Measurements from ENCODE around the gene PUDP. TPM values are rescaled to one million over a fixed set of nuclear protein-coding genes. Genes with fewer than 3 reads are reported as not detected.

Gene PUDP
- total RNA-seq, 1 experiment from 2014 or later: 16.1 TPM

GRCh38 chrX:7134981-7135380, 13.0 kb downstream of the PUDP start:
- intact Hi-C loops (cut with micrococcal nuclease): no loop called here
- Mint-ChIP-seq H3K4me1 (ENCODE audit: insufficient read depth, unreplicated experiment) (peaks cover 22% of the 10 kb centered on the region), H3K36me3 (ENCODE audit: insufficient read depth, unreplicated experiment) (no peaks in the 10 kb centered on the region), H3K9me3 (ENCODE audit: unreplicated experiment) (no peaks in the 10 kb centered on the region), H3K27me3 (ENCODE audit: insufficient read depth, unreplicated experiment) (no peaks in the 10 kb centered on the region), H3K27ac (ENCODE audit: low read depth, unreplicated experiment) (no peak overlapping the region), H3K4me3 (ENCODE audit: unreplicated experiment) (no peak overlapping the region)
- no peak for DNase-seq (ENCODE audit: unreplicated experiment)
- TF ChIP-seq CTCF (IDR thresholded peaks at IDR 0.05; ENCODE audit: unreplicated experiment): no peak
- no TSS peak for BruUV-seq (replicated peaks)
- ChIA-PET POLR2A (interaction anchor here (1.7 kb wide), 1 partner anchor 12 kb away, joined by 6 read pairs; the partner anchor contains the start of gene STS), CTCF (interaction anchor here (0.6 to 5.3 kb wide), 6 partner anchors 10 to 790 kb away, joined by 3 to 49 read pairs (median 5); partner anchors contain the start of genes PUDP and STS)

- Mint-ChIP-seq H3K27me3 (ENCODE audit: insufficient read depth, unreplicated experiment) (no peaks in the 10 kb centered on the region), H3K36me3 (ENCODE audit: insufficient read depth, unreplicated experiment) (no peaks in the 10 kb centered on the region), H3K27ac (ENCODE audit: low read depth, unreplicated experiment) (peak overlapping the region; percentile 78), H3K9me3 (ENCODE audit: unreplicated experiment) (no peaks in the 10 kb centered on the region), H3K4me3 (ENCODE audit: unreplicated experiment) (no peak overlapping the region), H3K4me1 (ENCODE audit: insufficient read depth, unreplicated experiment) (peaks cover 18% of the 10 kb centered on the region)
- no peak for DNase-seq (ENCODE audit: unreplicated experiment)
- ChIA-PET CTCF (interaction anchor here (0.6 to 5.3 kb wide), 13 partner anchors 8 to 1714 kb away, joined by 3 to 49 read pairs (median 4); partner anchors contain the start of genes PUDP and STS), POLR2A (interaction anchor here (1.4 kb wide), 1 partner anchor 453 kb away, joined by 5 read pairs; no protein-coding TSS in a partner anchor)
- TF ChIP-seq CTCF (IDR thresholded peaks at IDR 0.05; ENCODE audit: unreplicated experiment): no peak
- BruUV-seq (replicated peaks): no TSS peak
- intact Hi-C loops (cut with micrococcal nuclease): no loop called here
Measured at GRCh38 chrX:7133050-7133440, 14.9 kb downstream of the PUDP start.

GRCh38 chrX:7132335-7133049, 15.5 kb downstream of the PUDP start:
- no peaks in the 10 kb centered on the region for H3K36me3 Mint-ChIP-seq (ENCODE audit: insufficient read depth, unreplicated experiment)
- intact Hi-C loops (cut with micrococcal nuclease): loop anchor here (1.0 kb wide), 2 partner anchors 420 to 454 kb away; no protein-coding TSS in a partner anchor
- TF ChIP-seq CTCF (IDR thresholded peaks at IDR 0.05; ENCODE audit: unreplicated experiment): peak; percentile 67
- H3K9me3 Mint-ChIP-seq (ENCODE audit: unreplicated experiment): no peaks in the 10 kb centered on the region
- peak overlapping the region; percentile 26 for H3K4me3 Mint-ChIP-seq (ENCODE audit: unreplicated experiment)
- no peaks in the 10 kb centered on the region for H3K27me3 Mint-ChIP-seq (ENCODE audit: insufficient read depth, unreplicated experiment)
- POLR2A ChIA-PET: interaction anchor here (1.0 to 1.4 kb wide), 2 partner anchors 120 to 453 kb away, joined by 3 to 5 read pairs; no protein-coding TSS in a partner anchor
- CTCF ChIA-PET: interaction anchor here (0.6 to 5.3 kb wide), 22 partner anchors 9 to 1715 kb away, joined by 3 to 49 read pairs (median 3); partner anchors contain the start of genes PUDP and STS
- peak overlapping the region; percentile 78 for H3K27ac Mint-ChIP-seq (ENCODE audit: low read depth, unreplicated experiment)
- peak; percentile 86 for DNase-seq (ENCODE audit: unreplicated experiment)
- BruUV-seq (replicated peaks): no TSS peak
- H3K4me1 Mint-ChIP-seq (ENCODE audit: insufficient read depth, unreplicated experiment): peaks cover 18% of the 10 kb centered on the region

GRCh38 chrX:7131621-7132020, 16.3 kb downstream of the PUDP start:
- DNase-seq (ENCODE audit: unreplicated experiment): no peak
- POLR2A ChIA-PET: interaction anchor here (1.0 kb wide), 2 partner anchors 15 to 121 kb away, joined by 3 read pairs; no protein-coding TSS in a partner anchor
- Mint-ChIP-seq H3K36me3 (ENCODE audit: insufficient read depth, unreplicated experiment) (no peaks in the 10 kb centered on the region), H3K4me3 (ENCODE audit: unreplicated experiment) (no peak overlapping the region), H3K9me3 (ENCODE audit: unreplicated experiment) (no peaks in the 10 kb centered on the region), H3K27ac (ENCODE audit: low read depth, unreplicated experiment) (no peak overlapping the region), H3K4me1 (ENCODE audit: insufficient read depth, unreplicated experiment) (peaks cover 18% of the 10 kb centered on the region), H3K27me3 (ENCODE audit: insufficient read depth, unreplicated experiment) (no peaks in the 10 kb centered on the region)
- intact Hi-C loops (cut with micrococcal nuclease): loop anchor here (1.0 kb wide), 2 partner anchors 421 to 455 kb away; no protein-coding TSS in a partner anchor
- CTCF ChIA-PET: interaction anchor here (0.6 to 5.3 kb wide), 13 partner anchors 10 to 1792 kb away, joined by 3 to 49 read pairs (median 3); partner anchors contain the start of genes PUDP and STS
- no peak for TF ChIP-seq CTCF (IDR thresholded peaks at IDR 0.05; ENCODE audit: unreplicated experiment)
- BruUV-seq (replicated peaks): no TSS peak

Data from MCF 10A (cell line).